ENCODE data around the gene DPPA4. TPM values are rescaled to one million over a fixed set of nuclear protein-coding genes. Genes with fewer than 3 reads are reported as not detected.
"Not testable (repeated sequence)": the region's sequence is repeated elsewhere in the genome, so short reads cannot be mapped to it uniquely, and the experiment has no call there.

Gene DPPA4
- total RNA-seq, 4 donors from 2014 or later: 0.90 TPM; not detected in 3

DNA sequence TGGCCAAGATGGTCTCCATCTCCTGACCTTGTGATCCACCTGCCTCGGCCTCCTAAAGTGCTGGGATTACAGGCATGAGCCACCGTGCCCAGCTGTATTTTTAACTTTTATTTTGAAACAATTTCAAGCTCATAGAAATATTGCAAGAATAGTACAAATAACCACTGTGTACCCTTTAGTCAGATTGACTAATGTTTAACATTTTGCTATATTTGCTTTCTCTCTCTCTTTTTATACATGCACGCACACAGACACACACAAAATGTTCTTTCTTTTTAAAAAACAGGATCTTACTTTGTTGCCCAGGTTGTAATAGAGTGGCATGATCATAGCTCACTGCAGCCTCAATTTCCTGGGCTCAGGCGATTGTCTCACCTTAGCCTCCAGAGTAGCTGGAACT is 25.5 kb upstream of the DPPA4 start:
- intact Hi-C loops (cut with DNase I; ENCODE audit: low total_unique reads): no loop called here
- H3K4me3 ChIP-seq: no peak overlapping the region

DNA sequence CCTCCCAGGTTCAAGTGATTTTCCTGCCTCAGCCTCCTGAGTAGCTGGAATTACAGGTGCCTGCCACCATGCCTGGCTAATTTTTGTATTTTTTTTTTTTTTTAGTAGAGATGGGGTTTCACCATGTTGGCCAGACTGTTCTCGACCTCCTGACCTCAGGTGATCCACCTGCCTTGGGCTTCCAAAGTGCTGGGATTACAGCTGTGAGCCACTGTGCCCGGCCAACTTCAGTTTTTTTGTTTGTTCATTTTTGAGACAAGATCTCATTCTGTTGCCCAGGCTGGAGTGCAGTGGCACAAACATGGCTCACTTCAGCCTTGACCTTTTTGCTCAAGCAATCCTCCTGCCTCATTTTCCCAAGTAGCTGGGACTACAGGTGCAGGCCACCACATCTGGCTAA is 21.5 kb upstream of the DPPA4 start:
- H3K27ac ChIP-seq; H3K36me3 ChIP-seq; H3K27me3 ChIP-seq; DNase-seq; intact Hi-C loops (cut with DNase I; ENCODE audit: low total_unique reads); H3K4me3 ChIP-seq; H3K4me1 ChIP-seq; H3K9me3 ChIP-seq: not testable (repeated sequence)

More for the DNA sequence above, 25.5 kb upstream of the DPPA4 start:
- TF ChIP-seq, protein P1, sequence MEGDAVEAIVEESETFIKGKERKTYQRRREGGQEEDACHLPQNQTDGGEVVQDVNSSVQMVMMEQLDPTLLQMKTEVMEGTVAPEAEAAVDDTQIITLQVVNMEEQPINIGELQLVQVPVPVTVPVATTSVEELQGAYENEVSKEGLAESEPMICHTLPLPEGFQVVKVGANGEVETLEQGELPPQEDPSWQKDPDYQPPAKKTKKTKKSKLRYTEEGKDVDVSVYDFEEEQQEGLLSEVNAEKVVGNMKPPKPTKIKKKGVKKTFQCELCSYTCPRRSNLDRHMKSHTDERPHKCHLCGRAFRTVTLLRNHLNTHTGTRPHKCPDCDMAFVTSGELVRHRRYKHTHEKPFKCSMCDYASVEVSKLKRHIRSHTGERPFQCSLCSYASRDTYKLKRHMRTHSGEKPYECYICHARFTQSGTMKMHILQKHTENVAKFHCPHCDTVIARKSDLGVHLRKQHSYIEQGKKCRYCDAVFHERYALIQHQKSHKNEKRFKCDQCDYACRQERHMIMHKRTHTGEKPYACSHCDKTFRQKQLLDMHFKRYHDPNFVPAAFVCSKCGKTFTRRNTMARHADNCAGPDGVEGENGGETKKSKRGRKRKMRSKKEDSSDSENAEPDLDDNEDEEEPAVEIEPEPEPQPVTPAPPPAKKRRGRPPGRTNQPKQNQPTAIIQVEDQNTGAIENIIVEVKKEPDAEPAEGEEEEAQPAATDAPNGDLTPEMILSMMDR (IDR thresholded peaks at IDR 0.05): no peak
- TF ChIP-seq POLR2A (IDR thresholded peaks at IDR 0.05): no peak
- no peaks in the 10 kb centered on the region for H3K4me1 ChIP-seq
- H3K36me3 ChIP-seq: no peaks in the 10 kb centered on the region
- no peak for DNase-seq
- no peaks in the 10 kb centered on the region for H3K27me3 ChIP-seq
- H3K9me3 ChIP-seq: no peaks in the 10 kb centered on the region
- no peak overlapping the region for H3K27ac ChIP-seq

DNA sequence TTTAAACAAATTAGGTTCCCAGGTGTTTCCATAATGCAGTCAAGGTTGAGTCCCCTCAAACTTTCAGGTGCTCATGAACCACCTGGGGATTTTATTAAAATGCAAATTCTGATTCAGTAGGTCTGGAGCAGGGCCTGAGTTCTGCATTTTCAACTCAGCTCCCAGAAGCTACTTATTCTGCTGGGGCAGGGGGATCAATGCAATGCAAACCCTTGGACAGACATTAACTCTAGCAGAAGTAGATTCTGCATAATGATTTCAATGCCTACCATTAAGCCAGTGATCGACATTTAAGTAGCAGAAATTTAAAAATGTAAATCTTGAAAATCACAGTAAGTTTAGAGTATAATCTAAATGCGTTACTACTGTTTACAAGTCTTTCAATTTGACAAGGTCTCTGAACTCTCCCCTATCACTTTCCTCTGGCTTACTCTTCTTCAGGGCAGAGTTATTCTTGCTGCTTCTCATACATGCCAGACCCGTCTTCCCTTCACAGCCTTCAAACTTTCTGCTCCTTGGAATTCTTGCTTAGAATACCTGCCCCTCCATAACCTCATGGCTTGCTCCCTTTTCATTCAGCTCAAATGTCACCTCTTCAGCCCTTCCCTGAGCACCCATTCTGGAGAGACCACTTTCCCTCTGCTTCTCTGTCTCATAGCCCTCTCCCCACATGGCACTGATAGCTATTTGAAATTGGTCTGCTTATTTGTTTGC is 19.3 kb upstream of the DPPA4 start:
- Histone ChIP-seq H3K27me3 (no peaks in the 10 kb centered on the region), H3K4me3 (no peak overlapping the region), H3K9me3 (no peaks in the 10 kb centered on the region), H3K36me3 (no peaks in the 10 kb centered on the region), H3K27ac (no peak overlapping the region), H3K4me1 (no peaks in the 10 kb centered on the region)
- intact Hi-C loops (cut with DNase I; ENCODE audit: low total_unique reads): no loop called here
- TF ChIP-seq, protein P1 (IDR thresholded peaks at IDR 0.05): no peak
- TF ChIP-seq POLR2A (IDR thresholded peaks at IDR 0.05): no peak
- no peak for DNase-seq

DNA sequence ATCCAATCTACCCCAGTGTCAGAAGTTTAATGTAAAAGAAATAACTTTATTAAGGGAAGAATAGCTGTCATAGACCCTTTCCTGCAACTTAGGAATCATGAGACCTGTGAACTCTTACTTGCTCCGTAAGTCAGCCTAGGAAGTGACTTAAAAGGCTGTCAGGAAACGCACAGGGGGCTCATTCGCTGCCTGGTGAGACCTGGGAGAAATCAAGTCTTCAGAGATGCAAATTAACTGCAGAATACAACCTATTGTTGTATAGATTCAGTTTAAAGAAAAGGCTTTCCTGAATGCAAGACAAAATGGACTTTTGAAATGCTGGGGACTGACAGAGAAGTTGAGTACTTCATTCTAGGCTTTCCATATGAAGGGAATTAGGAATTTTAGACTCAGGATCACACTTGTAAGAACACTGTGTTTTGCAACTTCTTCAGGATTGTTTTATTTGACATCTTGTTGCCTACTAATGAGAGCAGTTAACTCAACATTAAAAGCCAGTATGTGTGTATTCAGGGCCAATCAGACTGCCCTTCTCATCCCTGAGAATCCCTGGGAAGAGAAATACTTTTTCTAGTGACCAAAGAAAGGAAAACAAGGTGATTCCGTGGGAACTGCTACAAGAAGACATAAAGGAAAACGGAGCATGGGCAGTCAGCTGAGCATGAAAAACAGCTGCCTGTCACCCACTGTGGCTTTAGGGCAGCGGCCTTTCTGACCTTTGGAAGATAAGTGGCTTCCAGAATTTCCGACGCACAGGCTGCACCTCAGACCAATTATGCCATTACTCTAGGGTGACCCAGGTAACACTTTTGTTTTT is 18.5 kb upstream of the DPPA4 start:
- Histone ChIP-seq H3K4me3 (no peak overlapping the region), H3K27me3 (no peaks in the 10 kb centered on the region), H3K27ac (no peak overlapping the region), H3K9me3 (no peaks in the 10 kb centered on the region), H3K36me3 (no peaks in the 10 kb centered on the region), H3K4me1 (no peaks in the 10 kb centered on the region)
- no peak for TF ChIP-seq POLR2A (IDR thresholded peaks at IDR 0.05)
- TF ChIP-seq, protein P1 (IDR thresholded peaks at IDR 0.05): no peak
- no peak for DNase-seq
- intact Hi-C loops (cut with DNase I; ENCODE audit: low total_unique reads): no loop called here

DNA sequence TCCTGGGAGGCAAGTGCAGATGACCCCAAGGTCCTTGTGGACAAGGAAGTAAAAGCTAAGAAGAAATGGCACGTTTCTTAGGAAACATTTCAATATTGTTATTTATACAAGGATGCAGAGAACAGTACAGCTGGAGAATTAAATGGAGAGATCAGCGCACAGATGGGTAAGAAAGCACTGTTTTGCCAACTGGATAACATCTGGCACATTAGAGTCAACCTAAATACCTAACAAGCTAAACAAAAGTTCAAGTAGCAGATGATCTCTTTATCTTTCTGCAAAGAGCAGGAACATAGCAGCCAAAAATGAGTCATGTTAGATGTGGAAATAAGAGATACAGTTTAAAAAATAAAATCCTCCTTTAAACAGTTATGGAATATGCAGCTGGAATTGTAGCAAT is 15.7 kb upstream of the DPPA4 start:
- H3K9me3 ChIP-seq: no peaks in the 10 kb centered on the region
- DNase-seq: no peak
- intact Hi-C loops (cut with DNase I; ENCODE audit: low total_unique reads): no loop called here
- H3K27me3 ChIP-seq: no peaks in the 10 kb centered on the region
- no peaks in the 10 kb centered on the region for H3K4me1 ChIP-seq
- no peaks in the 10 kb centered on the region for H3K36me3 ChIP-seq
- no peak overlapping the region for H3K27ac ChIP-seq
- no peak overlapping the region for H3K4me3 ChIP-seq
- no peak for TF ChIP-seq POLR2A (IDR thresholded peaks at IDR 0.05)
- TF ChIP-seq, protein P1 (IDR thresholded peaks at IDR 0.05): no peak
